Stimulated activated CD8-positive, alpha-beta memory T cell treated with anti-CD3 and anti-CD28 coated beads, Interleukin-7, amount 100 ng/mL, for 1 hour (primary cell): Measurements from ENCODE around the gene ACAA1.
"Not testable (repeated sequence)": the region's sequence is repeated elsewhere in the genome, so short reads cannot be mapped to it uniquely, and the experiment has no call there.

Experiments used
- DNase-seq, 2 donors: peaks; one replicate each; pipeline ENCODE4 v3.0.0-alpha.2; 2020; ENCODE audit warnings: low read depth in 2 of 2

The ACAA1 gene

GRCh38 chr3:38102444-38102814 lies 34.5 kb downstream of the ACAA1 start:
- DNase-seq, result no peak

DNA sequence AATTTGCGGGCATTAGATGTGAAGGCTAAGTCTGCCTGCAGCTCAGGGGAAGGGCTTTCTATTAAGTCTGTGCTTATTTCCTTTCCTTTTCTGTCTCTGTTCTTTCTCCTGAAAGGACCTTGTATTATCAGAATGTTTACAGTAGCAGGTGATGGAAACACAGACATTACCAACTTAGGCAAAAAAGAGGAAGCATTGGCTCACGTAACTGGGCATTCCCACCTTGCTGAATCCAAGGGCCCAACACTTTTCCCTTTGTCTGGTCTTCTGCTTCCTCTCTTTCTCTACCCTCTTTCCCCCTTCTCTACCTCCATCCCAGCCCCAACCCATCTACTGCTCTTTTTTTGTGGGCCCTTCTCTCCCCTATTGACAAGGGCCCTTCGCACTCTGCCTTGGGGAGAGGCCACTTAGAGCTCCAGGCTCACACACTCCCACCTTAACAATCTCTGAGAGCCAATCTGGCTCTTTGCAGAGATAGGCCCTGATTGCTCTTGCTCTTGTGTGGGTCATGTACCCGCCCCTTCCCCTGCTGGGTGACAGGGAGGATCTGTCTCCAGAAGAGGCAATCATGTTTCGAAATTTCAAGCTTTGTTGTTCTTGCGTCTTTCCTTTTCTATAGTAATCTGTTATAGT lies 35.0 kb downstream of the ACAA1 start:
- no peak for DNase-seq

DNA sequence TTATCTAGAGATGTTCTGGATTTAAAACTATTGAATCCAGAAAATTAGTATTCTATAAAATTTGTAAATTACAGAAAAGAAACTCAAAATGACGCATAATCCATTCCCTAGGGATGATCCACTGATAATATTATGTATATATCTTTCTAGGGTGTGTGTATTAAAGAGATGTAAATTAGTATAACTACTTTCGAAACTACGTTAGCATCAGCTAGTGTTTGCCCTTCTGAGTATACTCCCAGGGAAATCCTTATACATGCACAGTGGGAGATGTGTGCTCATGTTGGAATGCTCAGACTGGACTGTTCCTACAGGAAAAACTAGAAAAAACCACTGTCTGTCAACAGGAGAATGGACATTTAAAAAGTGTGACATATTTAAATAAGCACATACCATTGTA lies 36.4 kb downstream of the ACAA1 start:
- DNase-seq, result no peak

DNA sequence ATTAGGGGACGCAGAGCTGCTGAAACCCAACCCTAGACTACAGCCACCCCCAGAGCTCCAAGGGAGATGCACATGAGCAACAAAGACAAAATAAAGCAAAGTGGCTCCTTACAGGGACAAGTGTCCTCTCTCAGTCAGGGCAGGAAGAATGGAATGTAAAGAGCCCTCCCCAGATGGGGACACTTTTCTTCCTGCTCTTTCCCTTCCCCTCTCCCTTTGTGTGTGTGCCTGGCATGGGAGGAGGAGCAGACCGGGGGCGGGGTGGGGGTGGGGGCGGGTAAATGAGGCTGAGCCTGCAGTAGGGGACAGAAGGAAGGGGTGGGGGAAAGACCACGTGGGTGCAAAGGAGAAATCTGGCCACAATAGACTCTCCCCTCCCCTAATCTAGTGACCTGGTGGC lies 37.4 kb downstream of the ACAA1 start:
- DNase-seq, result no peak

- DNase-seq, result no peak
Measured at GRCh38 chr3:38098376-38098723, 38.6 kb downstream of the ACAA1 start.

- no peak for DNase-seq
Measured at GRCh38 chr3:38097446-38098375, 39.2 kb downstream of the ACAA1 start.

- DNase-seq, result no peak
Measured at GRCh38 chr3:38095669-38096483, 41.1 kb downstream of the ACAA1 start.

- no peak for DNase-seq
Measured at GRCh38 chr3:38094999-38095398, 41.9 kb downstream of the ACAA1 start.

DNA sequence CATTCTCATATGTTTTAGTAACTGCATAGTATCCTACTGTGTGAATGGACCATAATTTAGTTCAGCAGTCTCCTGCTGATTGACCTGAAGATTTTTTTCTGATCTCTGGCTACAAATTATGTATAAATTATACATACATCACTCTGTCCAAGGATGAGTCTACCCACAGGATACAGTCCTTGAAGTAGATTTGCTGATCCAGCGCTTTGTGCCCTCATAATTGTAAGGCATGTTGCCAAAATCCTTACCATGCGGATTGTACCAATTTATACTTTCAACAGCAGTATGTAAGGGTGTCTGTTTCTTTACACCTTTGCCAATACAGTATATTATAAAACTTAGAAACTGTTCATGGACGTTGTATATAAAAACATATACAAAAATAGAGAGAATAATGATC lies 46.5 kb downstream of the ACAA1 start:
- no peak for DNase-seq

DNA sequence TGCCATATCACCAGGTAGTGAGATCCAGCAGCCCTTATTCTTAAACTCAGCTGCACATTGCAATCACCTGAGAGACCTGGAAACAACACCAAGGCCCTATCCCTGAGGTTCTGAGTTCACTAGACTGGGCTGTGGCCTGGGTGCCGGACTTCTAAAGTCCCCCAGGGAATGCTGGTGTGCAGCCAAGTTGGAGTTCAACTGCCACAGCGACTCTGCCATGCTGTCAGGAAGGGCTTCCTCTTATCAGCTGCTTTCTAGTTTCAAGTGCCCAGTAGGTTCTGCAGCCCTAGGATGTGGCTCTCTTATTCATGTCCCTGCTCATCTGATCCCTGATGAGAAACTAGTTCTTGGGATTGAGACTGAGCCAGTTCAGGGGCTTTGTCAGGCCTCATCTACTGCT lies 47.8 kb downstream of the ACAA1 start:
- DNase-seq, result no peak

DNA sequence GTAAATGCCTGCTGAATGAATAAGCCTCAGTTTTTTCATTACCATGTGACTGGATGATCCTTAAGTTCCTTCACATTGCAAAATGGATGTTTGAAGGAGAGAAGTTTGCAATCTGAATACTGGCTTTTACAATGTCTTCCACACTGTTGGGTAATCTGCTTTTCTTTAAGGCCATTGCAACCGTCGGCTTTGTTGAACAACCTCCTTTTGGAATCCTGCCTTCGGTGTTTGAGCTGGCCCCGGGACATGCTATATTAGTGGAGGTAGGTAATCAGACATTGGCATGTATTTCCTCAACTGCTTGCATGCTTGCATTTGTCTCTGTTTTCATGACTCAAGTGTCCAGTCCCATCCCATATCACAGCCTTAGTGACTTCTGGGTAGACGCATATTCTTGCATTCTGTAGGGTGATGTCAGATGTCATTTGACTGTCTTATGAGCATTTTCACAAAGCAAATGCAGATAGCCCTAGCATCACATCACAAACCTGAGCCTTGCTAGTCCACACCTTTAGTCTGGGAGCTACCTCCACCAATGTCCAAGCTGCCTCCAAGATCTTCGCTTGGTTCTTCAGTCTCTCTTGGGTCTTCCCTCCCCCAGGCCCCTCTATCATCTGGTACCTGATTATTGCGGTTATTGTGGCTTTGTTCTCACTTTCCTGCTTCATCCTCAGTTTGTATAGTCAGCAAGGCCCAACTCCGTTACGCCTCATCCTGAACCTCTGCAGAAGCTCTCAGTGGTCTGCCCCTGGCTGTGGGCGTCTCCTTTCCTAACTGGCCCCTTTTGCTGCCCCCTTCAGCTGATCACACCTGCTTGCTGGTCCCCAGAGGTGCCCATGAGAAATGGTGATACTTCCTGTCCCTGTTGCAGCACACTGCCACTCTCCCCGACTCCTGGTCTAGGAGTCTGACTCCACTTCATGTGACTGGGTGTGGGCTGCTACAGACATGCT lies 48.5 kb downstream of the ACAA1 start:
- no peak for DNase-seq

DNA sequence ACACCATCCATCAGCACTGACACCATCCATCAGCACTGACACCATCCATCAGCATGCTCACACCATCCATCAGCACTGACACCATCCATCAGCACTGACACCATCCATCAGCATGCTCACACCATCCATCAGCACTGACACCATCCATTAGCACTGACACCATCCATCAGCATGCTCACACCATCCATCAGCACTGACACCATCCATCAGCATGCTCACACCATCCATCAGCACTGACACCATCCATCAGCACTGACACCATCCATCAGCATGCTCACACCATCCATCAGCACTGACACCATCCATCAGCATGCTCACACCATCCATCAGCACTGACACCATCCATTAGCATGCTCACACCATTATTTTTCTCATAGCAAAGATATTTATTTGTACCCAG lies 49.6 kb downstream of the ACAA1 start:
- DNase-seq, result not testable (repeated sequence)

DNA sequence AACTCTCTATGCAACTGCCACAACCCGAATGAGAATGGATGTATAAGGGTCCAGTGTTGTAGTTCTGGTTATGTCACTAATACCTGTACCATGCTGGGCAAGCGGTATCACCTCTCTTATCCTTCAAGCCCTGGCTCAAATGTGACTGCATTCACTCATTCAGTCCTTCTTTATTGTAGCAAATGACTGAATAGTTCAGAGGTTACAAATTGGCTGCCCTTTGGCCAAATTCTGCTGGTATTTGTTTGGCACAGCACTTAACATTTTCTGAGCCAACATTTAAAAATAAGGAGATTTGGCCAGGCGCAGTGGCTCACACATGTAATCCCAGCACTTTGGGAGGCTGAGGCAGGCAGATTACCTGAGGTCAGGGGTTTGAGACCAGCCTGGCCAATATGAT lies 50.4 kb downstream of the ACAA1 start:
- DNase-seq, result no peak

GRCh38 chr3:38085943-38086324 lies 51.0 kb downstream of the ACAA1 start:
- DNase-seq, result no peak

- no peak for DNase-seq
Measured at GRCh38 chr3:38085311-38085942, 51.5 kb downstream of the ACAA1 start.

DNA sequence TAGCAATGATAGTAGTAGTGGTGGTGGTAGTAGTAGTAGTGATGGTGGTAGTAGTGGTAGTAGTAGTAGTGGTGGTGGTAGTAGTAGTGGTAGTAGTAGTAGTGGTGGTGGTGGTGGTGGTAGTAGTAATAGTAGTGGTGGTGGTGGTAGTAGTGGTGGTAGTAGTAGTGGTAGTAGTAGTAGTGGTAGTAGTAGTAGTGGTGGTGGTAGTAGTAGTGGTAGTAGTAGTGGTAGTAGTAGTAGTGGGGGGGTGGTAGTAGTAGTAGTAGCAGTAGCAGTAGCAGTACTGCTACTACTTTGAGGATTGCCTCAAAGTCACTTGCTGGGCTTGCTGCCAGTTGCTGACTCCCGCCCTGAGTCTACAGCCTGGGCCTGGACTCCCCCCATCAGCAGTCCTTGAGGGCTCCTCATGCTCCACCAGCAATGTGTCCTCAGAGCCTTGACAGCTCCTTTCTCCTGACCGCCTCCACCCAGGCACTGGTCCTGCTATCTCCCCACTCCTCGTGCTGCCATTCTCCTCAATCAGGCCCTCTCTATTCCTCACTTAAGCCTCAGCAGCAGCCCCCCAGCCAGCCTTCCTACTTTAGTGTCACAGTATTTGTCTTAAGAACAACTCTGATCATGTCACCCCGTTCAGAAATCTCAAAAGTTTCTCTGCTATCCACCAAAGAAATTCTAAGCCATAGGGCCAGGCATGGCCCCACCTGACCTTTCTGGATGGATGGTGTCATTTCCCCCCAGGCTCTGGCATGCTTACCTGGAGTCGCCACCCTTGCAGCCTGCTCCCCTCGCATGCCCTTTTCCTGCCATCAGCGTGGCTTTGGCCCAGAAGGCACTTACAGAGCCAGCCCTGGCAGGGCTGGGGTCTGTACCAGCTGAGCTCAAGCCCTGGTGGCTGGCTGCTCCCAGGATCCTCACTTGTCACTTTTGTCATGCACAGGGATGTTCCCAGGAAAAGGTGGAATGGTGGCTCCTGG lies 52.3 kb downstream of the ACAA1 start:
- DNase-seq, result no peak

DNA sequence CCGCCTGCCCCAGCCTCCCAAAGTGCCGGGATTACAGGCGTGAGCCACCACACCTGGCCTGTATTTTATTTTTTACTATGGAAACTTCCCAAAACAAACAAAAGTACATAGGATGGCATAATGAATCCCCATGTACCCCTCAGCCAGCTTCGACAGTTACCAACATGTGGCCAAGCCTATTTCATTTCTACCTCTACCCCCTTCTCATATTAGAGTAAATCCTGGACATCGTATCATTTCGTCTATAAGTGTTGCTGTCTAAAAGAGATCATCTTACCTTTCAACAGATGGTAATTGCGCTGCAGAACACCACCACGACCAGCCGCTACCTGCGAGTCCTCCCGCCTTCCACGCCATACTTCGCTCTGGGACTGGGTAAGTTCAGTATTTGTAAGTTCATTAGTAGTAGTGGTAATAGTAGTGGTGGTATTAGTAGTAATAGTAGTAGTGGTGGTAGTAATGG lies 53.0 kb downstream of the ACAA1 start:
- DNase-seq, result no peak

GRCh38 chr3:38083254-38083653 lies 53.7 kb downstream of the ACAA1 start:
- not testable (repeated sequence) for DNase-seq

DNA sequence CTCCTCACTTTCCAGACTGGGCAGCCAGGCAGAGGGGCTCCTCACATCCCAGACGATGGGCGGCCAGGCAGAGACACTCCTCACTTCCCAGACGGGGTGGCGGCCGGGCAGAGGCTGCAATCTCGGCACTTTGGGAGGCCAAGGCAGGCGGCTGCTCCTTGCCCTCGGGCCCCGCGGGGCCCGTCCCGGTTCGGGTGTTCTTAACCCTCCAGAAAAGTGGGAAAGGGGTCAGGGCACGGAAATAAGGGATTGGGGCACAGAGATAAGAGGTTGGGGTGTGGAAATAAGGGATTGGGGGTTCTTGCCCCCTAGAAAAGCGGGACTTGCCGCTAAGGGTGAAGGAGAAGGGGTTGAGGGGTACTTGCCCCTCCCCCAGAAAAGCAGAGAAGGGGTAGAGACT lies 54.6 kb downstream of the ACAA1 start:
- DNase-seq, result not testable (repeated sequence)

DNA sequence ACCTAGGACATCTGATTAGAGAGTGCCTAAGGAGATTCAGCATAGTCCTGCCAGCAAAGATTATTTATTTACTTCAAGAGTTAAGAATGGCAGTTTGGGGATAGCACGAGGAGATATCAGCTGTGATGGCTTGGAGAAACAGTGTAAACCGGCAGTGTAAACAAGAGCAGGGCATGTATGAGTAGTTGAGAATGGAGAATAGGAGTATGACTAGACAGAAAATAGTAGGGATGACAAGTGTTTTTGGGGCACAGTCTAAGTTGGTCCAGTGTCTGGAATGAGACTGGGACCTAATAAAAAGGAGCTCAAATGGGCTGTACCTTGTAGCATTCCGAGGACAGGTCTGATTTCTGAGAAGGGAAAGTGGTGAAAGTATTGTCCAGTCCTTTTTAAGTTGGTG lies 59.9 kb downstream of the ACAA1 start:
- not testable (repeated sequence) for DNase-seq
